ENCODE measurements around the gene PPIL4. TPM values are rescaled to one million over a fixed set of nuclear protein-coding genes. Genes with fewer than 3 reads are reported as not detected.
"Not testable (repeated sequence)": the region's sequence is repeated elsewhere in the genome, so short reads cannot be mapped to it uniquely, and the experiment has no call there.

PPIL4 gene
- total RNA-seq, 2 experiments from 2014 or later: 21.6 to 36.3 TPM

GRCh38 chr6:149467265-149467664 is 78.6 kb downstream of the PPIL4 start:
- Histone ChIP-seq H3K4me1 (ENCODE audit: insufficient read depth, low read length, poor library complexity, severe bottlenecking) (peaks cover 80% of the 10 kb centered on the region), H3K36me3 (ENCODE audit: insufficient read depth, low read length) (peaks cover 51% of the 10 kb centered on the region), H3K9me3 (ENCODE audit: low read length) (peaks cover 7% of the 10 kb centered on the region; the same call in 1 of the 2 replicates), H3K79me2 (ENCODE audit: insufficient read depth, low read depth, low read length) (peaks cover 49% of the 10 kb centered on the region; the same call in 1 of the 2 replicates), H3K4me3 (ENCODE audit: low read depth, low read length, poor library complexity, severe bottlenecking) (peak overlapping the region; percentile 62), H4K20me1 (ENCODE audit: insufficient read depth, low read length) (no peaks in the 10 kb centered on the region), H3K9me2 (ENCODE audit: insufficient read depth, low read length) (no peaks in the 10 kb centered on the region), H3K4me2 (ENCODE audit: low read length) (peak overlapping the region; percentile 97), H2AFZ (ENCODE audit: low read length) (no peak overlapping the region), H3K27ac (ENCODE audit: low read depth, low read length, poor library complexity, severe bottlenecking) (peak overlapping the region; percentile 99)
- ChIA-PET CTCF (ENCODE audit: unreplicated experiment) (interaction anchor here (1.2 kb wide), 1 partner anchor 17 kb away, joined by 3 read pairs; no protein-coding TSS in a partner anchor), POLR2A (interaction anchor here (0.5 to 3.4 kb wide), 7 partner anchors 11 to 353 kb away, joined by 3 to 31 read pairs (median 3); no protein-coding TSS in a partner anchor)
- intact Hi-C loops (cut with micrococcal nuclease; ENCODE audit: unreplicated experiment): loop anchor here (5.0 kb wide), 1 partner anchor 705 kb away; no protein-coding TSS in a partner anchor
- no peak for TF ChIP-seq CTCF (conservative IDR thresholded peaks at IDR 0.05; ENCODE audit: low read length)
- no peak for TF ChIP-seq EZH2phosphoT487 (IDR thresholded peaks at IDR 0.05; ENCODE audit: borderline replicate concordance, low read depth, low read length)
- no TSS peak for BruUV-seq (replicated peaks)
- peak; percentile 27 for DNase-seq (ENCODE audit: low spot score)

- Histone ChIP-seq H3K9me2 (ENCODE audit: insufficient read depth, low read length) (no peaks in the 10 kb centered on the region), H3K36me3 (ENCODE audit: insufficient read depth, low read length) (peaks cover 52% of the 10 kb centered on the region), H3K79me2 (ENCODE audit: insufficient read depth, low read depth, low read length) (peaks cover 22% of the 10 kb centered on the region; the same call in 1 of the 2 replicates), H3K4me2 (ENCODE audit: low read length) (no peak overlapping the region), H3K4me3 (ENCODE audit: low read depth, low read length, poor library complexity, severe bottlenecking) (no peak overlapping the region), H3K4me1 (ENCODE audit: insufficient read depth, low read length, poor library complexity, severe bottlenecking) (peaks cover 52% of the 10 kb centered on the region), H3K9me3 (ENCODE audit: low read length) (peaks cover 2% of the 10 kb centered on the region; the same call in 1 of the 2 replicates), H4K20me1 (ENCODE audit: insufficient read depth, low read length) (no peaks in the 10 kb centered on the region), H2AFZ (ENCODE audit: low read length) (no peak overlapping the region), H3K27ac (ENCODE audit: low read depth, low read length, poor library complexity, severe bottlenecking) (no peak overlapping the region)
- POLR2A ChIA-PET: interaction anchor here (0.9 to 2.6 kb wide), 6 partner anchors 9 to 42 kb away, joined by 3 to 12 read pairs (median 3); no protein-coding TSS in a partner anchor
- TF ChIP-seq CTCF (conservative IDR thresholded peaks at IDR 0.05; ENCODE audit: low read length) (no peak), EZH2phosphoT487 (IDR thresholded peaks at IDR 0.05; ENCODE audit: borderline replicate concordance, low read depth, low read length) (no peak)
- DNase-seq (ENCODE audit: low spot score): no peak
- no TSS peak for BruUV-seq (replicated peaks)
- CTCF ChIA-PET (ENCODE audit: unreplicated experiment): interaction anchor here (1.1 kb wide), 1 partner anchor 81 kb away, joined by 4 read pairs; the partner anchor contains the start of gene PPIL4
- intact Hi-C loops (cut with micrococcal nuclease; ENCODE audit: unreplicated experiment): no loop called here
Measured at GRCh38 chr6:149464411-149464810, 81.4 kb downstream of the PPIL4 start.

GRCh38 chr6:149463781-149464180 is 82.1 kb downstream of the PPIL4 start:
- DNase-seq (ENCODE audit: low spot score): no peak
- H3K4me1 ChIP-seq (ENCODE audit: insufficient read depth, low read length, poor library complexity, severe bottlenecking): peaks cover 45% of the 10 kb centered on the region
- ChIA-PET CTCF (ENCODE audit: unreplicated experiment) (interaction anchor here (1.1 kb wide), 1 partner anchor 16 kb away, joined by 3 read pairs; no protein-coding TSS in a partner anchor), POLR2A (interaction anchor here (0.9 to 2.6 kb wide), 5 partner anchors 9 to 19 kb away, joined by 3 to 12 read pairs (median 4); no protein-coding TSS in a partner anchor)
- H3K9me3 ChIP-seq (ENCODE audit: low read length): no peaks in the 10 kb centered on the region
- no peak overlapping the region for H3K4me3 ChIP-seq (ENCODE audit: low read depth, low read length, poor library complexity, severe bottlenecking)
- no peak overlapping the region for H3K27ac ChIP-seq (ENCODE audit: low read depth, low read length, poor library complexity, severe bottlenecking)
- H3K36me3 ChIP-seq (ENCODE audit: insufficient read depth, low read length): peaks cover 56% of the 10 kb centered on the region
- no TSS peak for BruUV-seq (replicated peaks)
- peaks cover 22% of the 10 kb centered on the region; the same call in 1 of the 2 replicates for H3K79me2 ChIP-seq (ENCODE audit: insufficient read depth, low read depth, low read length)
- TF ChIP-seq CTCF (conservative IDR thresholded peaks at IDR 0.05; ENCODE audit: low read length) (no peak), EZH2phosphoT487 (IDR thresholded peaks at IDR 0.05; ENCODE audit: borderline replicate concordance, low read depth, low read length) (no peak)
- no peaks in the 10 kb centered on the region for H3K9me2 ChIP-seq (ENCODE audit: insufficient read depth, low read length)
- intact Hi-C loops (cut with micrococcal nuclease; ENCODE audit: unreplicated experiment): no loop called here
- no peaks in the 10 kb centered on the region for H4K20me1 ChIP-seq (ENCODE audit: insufficient read depth, low read length)
- no peak overlapping the region for H2AFZ ChIP-seq (ENCODE audit: low read length)
- H3K4me2 ChIP-seq (ENCODE audit: low read length): no peak overlapping the region

GRCh38 chr6:149462712-149463111 is 83.1 kb downstream of the PPIL4 start:
- H3K9me2 ChIP-seq (ENCODE audit: insufficient read depth, low read length); H4K20me1 ChIP-seq (ENCODE audit: insufficient read depth, low read length); H3K4me3 ChIP-seq (ENCODE audit: low read depth, low read length, poor library complexity, severe bottlenecking); H2AFZ ChIP-seq (ENCODE audit: low read length); intact Hi-C loops (cut with micrococcal nuclease; ENCODE audit: unreplicated experiment); H3K4me2 ChIP-seq (ENCODE audit: low read length); H3K9me3 ChIP-seq (ENCODE audit: low read length); DNase-seq (ENCODE audit: low spot score); H3K27ac ChIP-seq (ENCODE audit: low read depth, low read length, poor library complexity, severe bottlenecking); BruUV-seq (replicated peaks): not testable (repeated sequence)
- Histone ChIP-seq H3K79me2 (ENCODE audit: insufficient read depth, low read depth, low read length) (peaks cover 22% of the 10 kb centered on the region; the same call in 1 of the 2 replicates), H3K4me1 (ENCODE audit: insufficient read depth, low read length, poor library complexity, severe bottlenecking) (peaks cover 35% of the 10 kb centered on the region), H3K36me3 (ENCODE audit: insufficient read depth, low read length) (peaks cover 66% of the 10 kb centered on the region)
- ChIA-PET POLR2A (interaction anchor here (0.8 to 2.6 kb wide), 3 partner anchors 9 to 17 kb away, joined by 3 to 12 read pairs (median 5); no protein-coding TSS in a partner anchor), CTCF (ENCODE audit: unreplicated experiment) (interaction anchor here (1.1 kb wide), 1 partner anchor 15 kb away, joined by 3 read pairs; no protein-coding TSS in a partner anchor)

Data from OCI-LY7 (cell line).